ENCODE measurements around the gene TSPAN4. TPM values are rescaled to one million over a fixed set of nuclear protein-coding genes. Genes with fewer than 3 reads are reported as not detected.
A peak's percentile ranks its signal among the peaks of the same experiment; 100 is the strongest.

The TSPAN4 gene
- total RNA-seq, 1 experiment from 2014 or later = 50.3 TPM

DNA sequence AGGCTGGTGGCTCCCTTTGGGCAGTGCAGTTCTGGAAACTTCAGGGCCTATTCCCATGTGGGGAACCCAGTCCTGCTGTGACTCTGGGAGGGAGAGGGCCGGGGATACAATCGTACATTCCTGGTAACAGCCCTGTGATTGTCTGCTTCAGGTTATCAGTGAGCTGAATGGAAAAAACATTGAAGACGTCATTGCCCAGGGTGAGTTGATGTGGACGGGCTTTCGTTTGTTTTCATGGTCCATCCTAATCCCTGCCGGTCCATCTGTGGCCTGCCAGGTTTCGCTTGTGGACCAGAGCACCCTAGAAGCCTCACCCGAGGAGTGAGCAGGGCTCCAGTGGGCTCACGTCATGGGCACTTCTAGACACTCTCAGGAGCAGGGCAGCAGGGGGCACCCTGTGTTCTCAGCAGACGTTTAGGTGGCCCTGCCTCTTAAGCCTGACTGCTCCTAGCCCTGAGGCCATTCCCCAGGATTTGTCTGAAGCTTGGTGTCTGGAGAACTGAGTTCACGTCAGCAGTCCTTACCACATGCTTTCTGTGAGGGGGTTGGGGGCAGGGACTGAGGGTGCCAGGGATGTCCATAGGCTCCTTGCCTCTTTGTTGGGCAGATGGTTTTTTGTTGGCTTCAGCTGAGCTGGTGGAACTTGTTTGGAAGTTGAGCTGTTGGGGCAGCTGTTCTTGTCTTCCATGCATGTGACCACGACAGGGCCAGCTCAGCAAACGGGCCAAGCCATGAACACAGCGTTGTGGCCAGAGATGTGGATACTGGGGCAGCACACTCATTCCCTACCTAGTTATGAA lies 31.0 kb upstream of the TSPAN4 start:
- RAD21 ChIA-PET (ENCODE audit: low non-redundant PET in 1 of 2, low total read pairs in 2 of 2, uncharacterized antibody in 2 of 2, unreplicated experiment in 2 of 2) = no interaction called here
- Histone ChIP-seq H3K36me3 (ENCODE audit: control insufficient read depth in 1 of 2, insufficient read depth in 2 of 2, low read length in 2 of 2) (peaks cover 21 to 38% of the 10 kb centered on the region in 2 experiments), H3K4me1 (ENCODE audit: control insufficient read depth in 1 of 2, insufficient read depth in 2 of 2, low read length in 2 of 2) (peaks cover 17 to 55% of the 10 kb centered on the region in 2 experiments), H3K79me2 (ENCODE audit: insufficient read depth, low read length) (peaks cover 52% of the 10 kb centered on the region), H3K27ac (ENCODE audit: low read depth, low read length) (peak overlapping the region; percentile 93), H3K27me3 (ENCODE audit: insufficient read depth, low read length) (no peaks in the 10 kb centered on the region), H2AFZ (ENCODE audit: low read depth, low read length, poor library complexity, severe bottlenecking) (no peak overlapping the region), H3K9ac (ENCODE audit: low read length) (peak overlapping the region; percentile 100), H3K9me3 (ENCODE audit: control insufficient read depth in 1 of 2, insufficient read depth in 1 of 2, low read depth in 1 of 2, low read length in 2 of 2) (no peaks in the 10 kb centered on the region), H3K4me3 (replicated peaks in 1 of 2; ENCODE audit: low read depth in 1 of 2, low read length in 2 of 2) (peak overlapping the region; percentile 82 to 97), H4K20me1 (ENCODE audit: insufficient read depth) (peaks cover 17% of the 10 kb centered on the region; the same call in 1 of the 2 replicates), H3K9me2 (ENCODE audit: insufficient read depth) (no peaks in the 10 kb centered on the region), H3K4me2 (ENCODE audit: low read length) (peak overlapping the region; percentile 88)
- no TSS peak for BruUV-seq (replicated peaks)
- no peak for TF ChIP-seq EZH2phosphoT487 (IDR thresholded peaks at IDR 0.05; ENCODE audit: borderline replicate concordance)
- no peak for TF ChIP-seq SP1 (IDR thresholded peaks at IDR 0.05; ENCODE audit: low read depth)
- TF ChIP-seq, protein P1, sequence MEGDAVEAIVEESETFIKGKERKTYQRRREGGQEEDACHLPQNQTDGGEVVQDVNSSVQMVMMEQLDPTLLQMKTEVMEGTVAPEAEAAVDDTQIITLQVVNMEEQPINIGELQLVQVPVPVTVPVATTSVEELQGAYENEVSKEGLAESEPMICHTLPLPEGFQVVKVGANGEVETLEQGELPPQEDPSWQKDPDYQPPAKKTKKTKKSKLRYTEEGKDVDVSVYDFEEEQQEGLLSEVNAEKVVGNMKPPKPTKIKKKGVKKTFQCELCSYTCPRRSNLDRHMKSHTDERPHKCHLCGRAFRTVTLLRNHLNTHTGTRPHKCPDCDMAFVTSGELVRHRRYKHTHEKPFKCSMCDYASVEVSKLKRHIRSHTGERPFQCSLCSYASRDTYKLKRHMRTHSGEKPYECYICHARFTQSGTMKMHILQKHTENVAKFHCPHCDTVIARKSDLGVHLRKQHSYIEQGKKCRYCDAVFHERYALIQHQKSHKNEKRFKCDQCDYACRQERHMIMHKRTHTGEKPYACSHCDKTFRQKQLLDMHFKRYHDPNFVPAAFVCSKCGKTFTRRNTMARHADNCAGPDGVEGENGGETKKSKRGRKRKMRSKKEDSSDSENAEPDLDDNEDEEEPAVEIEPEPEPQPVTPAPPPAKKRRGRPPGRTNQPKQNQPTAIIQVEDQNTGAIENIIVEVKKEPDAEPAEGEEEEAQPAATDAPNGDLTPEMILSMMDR (IDR thresholded peaks at IDR 0.05 in 2 of 3, conservative IDR thresholded peaks at IDR 0.05 in 1 of 3; ENCODE audit: borderline replicate concordance in 1 of 3, insufficient read depth in 1 of 3, low read depth in 2 of 3, low read length in 2 of 3) = peak in 2 of 3 experiments; percentile 8 to 16; a peak in 1 of 6 replicates
- TF ChIP-seq RAD21 (IDR thresholded peaks at IDR 0.05; ENCODE audit: low read depth) = no peak
- no peak for TF ChIP-seq EZH2 (IDR thresholded peaks at IDR 0.05)
- ATAC-seq = no peak
- POLR2A ChIA-PET = interaction anchor here (1.8 kb wide), 1 partner anchor 8 kb away, joined by 9 read pairs; the partner anchor contains the start of gene PNPLA2
- intact Hi-C loops (cut with micrococcal nuclease) = no loop called here
- no peak for DNase-seq (ENCODE audit: low read depth, low spot score)
- CTCF ChIA-PET = no interaction called here

DNA sequence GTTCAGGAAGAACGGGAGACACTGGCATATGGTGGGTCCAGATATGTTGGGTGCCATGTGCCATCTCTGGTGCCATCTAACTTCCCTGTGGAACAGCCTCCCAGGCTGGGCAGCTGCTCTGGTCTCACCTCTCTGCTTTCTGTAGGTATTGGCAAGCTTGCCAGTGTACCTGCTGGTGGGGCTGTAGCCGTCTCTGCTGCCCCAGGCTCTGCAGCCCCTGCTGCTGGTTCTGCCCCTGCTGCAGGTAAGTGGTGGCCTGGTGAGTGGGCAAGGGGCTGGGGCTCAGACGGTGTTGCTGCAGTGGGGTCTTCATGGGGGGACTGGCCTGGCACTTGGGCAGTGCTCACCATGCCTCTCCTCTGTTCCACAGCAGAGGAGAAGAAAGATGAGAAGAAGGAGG lies 30.3 kb upstream of the TSPAN4 start:
- peaks cover 17 to 55% of the 10 kb centered on the region in 2 experiments for H3K4me1 ChIP-seq (ENCODE audit: control insufficient read depth in 1 of 2, insufficient read depth in 2 of 2, low read length in 2 of 2)
- intact Hi-C loops (cut with micrococcal nuclease) = no loop called here
- peak overlapping the region; percentile 100; the same call in 1 of the 2 replicates for H3K9ac ChIP-seq (ENCODE audit: low read length)
- no peak overlapping the region; a peak in 1 of 4 replicates for H3K4me3 ChIP-seq (replicated peaks in 1 of 2; ENCODE audit: low read depth in 1 of 2, low read length in 2 of 2)
- no peak overlapping the region for H2AFZ ChIP-seq (ENCODE audit: low read depth, low read length, poor library complexity, severe bottlenecking)
- no peak for TF ChIP-seq POLR2A (IDR thresholded peaks at IDR 0.05; ENCODE audit: borderline replicate concordance, extremely low read depth, insufficient read depth, insufficient read length)
- TF ChIP-seq, protein P2, sequence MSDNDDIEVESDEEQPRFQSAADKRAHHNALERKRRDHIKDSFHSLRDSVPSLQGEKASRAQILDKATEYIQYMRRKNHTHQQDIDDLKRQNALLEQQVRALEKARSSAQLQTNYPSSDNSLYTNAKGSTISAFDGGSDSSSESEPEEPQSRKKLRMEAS (IDR thresholded peaks at IDR 0.05) = no peak
- no peak for TF ChIP-seq SIN3A (IDR thresholded peaks at IDR 0.05; ENCODE audit: low read depth)
- no peak for TF ChIP-seq FOSL1 (IDR thresholded peaks at IDR 0.05; ENCODE audit: low read depth)
- no peak for TF ChIP-seq ZNF274 (IDR thresholded peaks at IDR 0.05; ENCODE audit: low read depth, low read length)
- no peak for TF ChIP-seq POLR2AphosphoS5 (IDR thresholded peaks at IDR 0.05; ENCODE audit: low read depth, low read length)
- no peak for TF ChIP-seq RAD21 (IDR thresholded peaks at IDR 0.05; ENCODE audit: low read depth)
- no peak for TF ChIP-seq CBX3 (IDR thresholded peaks at IDR 0.05; ENCODE audit: low read depth)
- TF ChIP-seq EZH2phosphoT487 (IDR thresholded peaks at IDR 0.05; ENCODE audit: borderline replicate concordance) = no peak
- TF ChIP-seq YY1 (IDR thresholded peaks at IDR 0.05; ENCODE audit: extremely low read depth, insufficient replicate concordance, low read depth, low read length) = no peak
- no peak for TF ChIP-seq TCF7L2 (IDR thresholded peaks at IDR 0.05; ENCODE audit: borderline replicate concordance, extremely low read depth, insufficient read depth, insufficient read length)
- TF ChIP-seq EZH2 (IDR thresholded peaks at IDR 0.05) = no peak
- no peak for TF ChIP-seq EGR1 (IDR thresholded peaks at IDR 0.05; ENCODE audit: low read depth)
- TF ChIP-seq, protein P3, sequence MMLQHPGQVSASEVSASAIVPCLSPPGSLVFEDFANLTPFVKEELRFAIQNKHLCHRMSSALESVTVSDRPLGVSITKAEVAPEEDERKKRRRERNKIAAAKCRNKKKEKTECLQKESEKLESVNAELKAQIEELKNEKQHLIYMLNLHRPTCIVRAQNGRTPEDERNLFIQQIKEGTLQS (IDR thresholded peaks at IDR 0.05) = no peak
- H3K27ac ChIP-seq (ENCODE audit: low read depth, low read length) = peak overlapping the region; percentile 93
- BruUV-seq (replicated peaks) = no TSS peak
- H3K9me3 ChIP-seq (ENCODE audit: control insufficient read depth in 1 of 2, insufficient read depth in 1 of 2, low read depth in 1 of 2, low read length in 2 of 2) = no peaks in the 10 kb centered on the region
- H4K20me1 ChIP-seq (ENCODE audit: insufficient read depth) = peaks cover 17% of the 10 kb centered on the region; the same call in 1 of the 2 replicates
- no peaks in the 10 kb centered on the region for H3K27me3 ChIP-seq (ENCODE audit: insufficient read depth, low read length)
- peak overlapping the region; percentile 88 for H3K4me2 ChIP-seq (ENCODE audit: low read length)
- ATAC-seq (no peak), DNase-seq (ENCODE audit: low read depth, low spot score) (no peak)
- ChIA-PET POLR2A (interaction anchor here (1.8 kb wide), 1 partner anchor 7 kb away, joined by 9 read pairs; the partner anchor contains the start of gene PNPLA2), CTCF (no interaction called here), RAD21 (ENCODE audit: low non-redundant PET in 1 of 2, low total read pairs in 2 of 2, uncharacterized antibody in 2 of 2, unreplicated experiment in 2 of 2) (no interaction called here)
- peaks cover 52% of the 10 kb centered on the region for H3K79me2 ChIP-seq (ENCODE audit: insufficient read depth, low read length)
- H3K36me3 ChIP-seq (ENCODE audit: control insufficient read depth in 1 of 2, insufficient read depth in 2 of 2, low read length in 2 of 2) = peaks cover 21 to 38% of the 10 kb centered on the region in 2 experiments
- no peaks in the 10 kb centered on the region for H3K9me2 ChIP-seq (ENCODE audit: insufficient read depth)

Data from HCT116 (cell line).